H1 (cell line): ENCODE measurements around the gene USP49. TPM values are rescaled to one million over a fixed set of nuclear protein-coding genes. Genes with fewer than 3 reads are reported as not detected.

Source experiments
- CTCF ChIA-PET: fragments of 300-600 bp; sonication (Branson Sonifier 250); formaldehyde crosslinking; loops from one replicate; lab custom pipeline; 2021; ENCODE audit not compliant: partially characterized antibody; lab: Charles Lee
- POLR2A ChIA-PET: fragments of 300-600 bp; sonication (Branson Sonifier 250); formaldehyde crosslinking; loops from one replicate; lab custom pipeline; 2021; ENCODE audit warnings: inconsistent platforms; ENCODE audit not compliant: partially characterized antibody; lab: Charles Lee
- DNase-seq, 2 experiments: peaks; one replicate each; pipeline versions ENCODE4 v3.0.0 to v3.0.0-alpha.2; 2010 to 2022; ENCODE audit warnings: low spot score in 2 of 2, low read depth in 1 of 2, mixed read lengths in 1 of 2
- FAIRE-seq: peaks from 2 replicates; lab custom pipeline; 2011; peaks lifted over from hg19 to GRCh38; lab: Jason Lieb, UNC
- H2AFZ ChIP-seq: 2 replicates; pipeline ENCODE4 v1.8.1; 2012; ENCODE audit warnings: low read length, inconsistent platforms
- H2AK5ac ChIP-seq: 2 replicates; pipeline ENCODE4 v1.6.1; 2013; ENCODE audit warnings: low read depth, low read length
- H2BK120ac ChIP-seq: replicated peaks from 2 replicates; pipeline ENCODE3; 2013; ENCODE audit warnings: low read depth, low read length, inconsistent platforms
- H2BK12ac ChIP-seq: 2 replicates; pipeline ENCODE4 v1.6.1; 2013; ENCODE audit warnings: low read depth, low read length
- H2BK15ac ChIP-seq: 2 replicates; pipeline ENCODE4 v1.6.1; 2013; ENCODE audit warnings: low read length
- H2BK20ac ChIP-seq: 2 replicates; pipeline ENCODE4 v1.6.1; 2013; ENCODE audit warnings: low read length
- H2BK5ac ChIP-seq: 2 replicates; pipeline ENCODE4 v1.6.1; 2013; ENCODE audit warnings: low read depth, low read length
- H3K14ac ChIP-seq: 2 replicates; pipeline ENCODE4 v1.6.1; 2013; ENCODE audit warnings: inconsistent platforms; ENCODE audit not compliant: insufficient read length
- H3K18ac ChIP-seq: 2 replicates; pipeline ENCODE4 v1.6.1; 2013; ENCODE audit warnings: low read length; ENCODE audit errors: extremely low read depth
- H3K23ac ChIP-seq: 2 replicates; pipeline ENCODE4 v1.6.1; 2013; ENCODE audit warnings: inconsistent platforms; ENCODE audit not compliant: insufficient read length
- H3K23me2 ChIP-seq: 2 replicates; pipeline ENCODE4 v1.6.1; 2013; ENCODE audit warnings: low read depth, low read length
- H3K27ac ChIP-seq: 2 replicates; pipeline ENCODE4 v1.6.1; 2011; ENCODE audit warnings: low read depth, low read length, inconsistent platforms
- H3K27me3 ChIP-seq, 4 experiments: replicated peaks in 1 of 4; 1 replicate in 1 of 4; 2 replicates in 3 of 4; pipeline versions ENCODE4 v1.6.1 to v1.8.1; 2011 to 2013; ENCODE audit warnings: low read length in 3 of 4, mild to moderate bottlenecking in 3 of 4, inconsistent platforms in 2 of 4, mixed read lengths in 2 of 4, moderate library complexity in 1 of 4; ENCODE audit not compliant: control insufficient read depth in 3 of 4, insufficient read depth in 3 of 4; ENCODE audit errors: extremely low read depth in 1 of 4
- H3K36me3 ChIP-seq, 4 experiments: 2 replicates each; pipeline versions ENCODE4 v1.6.1 to v1.8.1; 2011 to 2013; ENCODE audit warnings: mild to moderate bottlenecking in 4 of 4, low read length in 3 of 4, moderate library complexity in 2 of 4, control low read depth in 1 of 4, inconsistent platforms in 1 of 4; ENCODE audit not compliant: insufficient read depth in 4 of 4, control insufficient read depth in 2 of 4
- H3K4ac ChIP-seq: replicated peaks from 2 replicates; pipeline ENCODE3; 2013; ENCODE audit warnings: low read length, low read depth, mixed read lengths, inconsistent platforms; ENCODE audit not compliant: insufficient read length
- H3K4me1 ChIP-seq, 4 experiments: replicated peaks in 1 of 4; 1 replicate in 1 of 4; 2 replicates in 3 of 4; pipeline versions ENCODE4 v1.6.1 to v1.8.1; 2011 to 2013; ENCODE audit warnings: low read length in 3 of 4, inconsistent platforms in 2 of 4, mixed read lengths in 1 of 4; ENCODE audit not compliant: insufficient read depth in 4 of 4, control insufficient read depth in 3 of 4
- H3K4me2 ChIP-seq, 2 experiments: 2 replicates each; pipeline versions ENCODE4 v1.6.1 to v1.8.1; 2011 to 2013; ENCODE audit warnings: low read depth in 2 of 2, low read length in 2 of 2, control low read depth in 1 of 2, inconsistent platforms in 1 of 2, mild to moderate bottlenecking in 1 of 2; ENCODE audit not compliant: insufficient read depth in 1 of 2
- H3K4me3 ChIP-seq, 4 experiments: fragments of 200-600, 300-600 bp in 1 of 4; sonication (generic), shearing (Covaris generic), sonication (Bioruptor Twin) in 1 of 4; 2 replicates each; pipeline versions ENCODE4 v1.5.1 to v1.8.1; 2011 to 2016; ENCODE audit warnings: low read length in 4 of 4, low read depth in 3 of 4, control low read depth in 2 of 4, inconsistent platforms in 2 of 4, mild to moderate bottlenecking in 2 of 4, mixed read lengths in 1 of 4, moderate library complexity in 1 of 4; ENCODE audit not compliant: insufficient read depth in 2 of 4; ENCODE audit errors: extremely low read depth in 1 of 4
- H3K56ac ChIP-seq: replicated peaks from 2 replicates; pipeline ENCODE3; 2013; ENCODE audit warnings: low read depth, mild to moderate bottlenecking, mixed read lengths, low read length, inconsistent platforms; ENCODE audit not compliant: insufficient read length
- H3K79me1 ChIP-seq: 2 replicates; pipeline ENCODE4 v1.6.1; 2013; ENCODE audit warnings: low read depth, low read length, control low read depth
- H3K79me2 ChIP-seq, 2 experiments: 2 replicates each; pipeline versions ENCODE4 v1.6.1 to v1.8.1; 2012 to 2013; ENCODE audit warnings: low read length in 2 of 2, mild to moderate bottlenecking in 2 of 2, inconsistent platforms in 1 of 2; ENCODE audit not compliant: insufficient read depth in 2 of 2, control insufficient read depth in 1 of 2
- H3K9ac ChIP-seq, 4 experiments: replicated peaks in 1 of 4; 1 replicate in 1 of 4; 2 replicates in 3 of 4; pipeline versions ENCODE4 v1.6.1 to v1.8.1; 2011 to 2013; ENCODE audit warnings: low read depth in 3 of 4, low read length in 3 of 4, control low read depth in 2 of 4, mild to moderate bottlenecking in 2 of 4, moderate library complexity in 2 of 4, inconsistent platforms in 1 of 4; ENCODE audit errors: extremely low read depth in 1 of 4
- H3K9me3 ChIP-seq, 2 experiments: 2 replicates each; pipeline versions ENCODE4 v1.6.1 to v1.8.1; 2012 to 2013; ENCODE audit warnings: mild to moderate bottlenecking in 2 of 2, moderate library complexity in 2 of 2, control low read depth in 1 of 2, inconsistent platforms in 1 of 2, low read depth in 1 of 2, low read length in 1 of 2, mixed read lengths in 1 of 2; ENCODE audit not compliant: insufficient read depth in 2 of 2
- H4K20me1 ChIP-seq, 2 experiments: replicated peaks in 1 of 2; 2 replicates each; pipeline versions ENCODE3 to v1.8.1; 2011 to 2013; ENCODE audit warnings: inconsistent platforms in 2 of 2, low read length in 2 of 2, mild to moderate bottlenecking in 1 of 2; ENCODE audit not compliant: insufficient read depth in 2 of 2, control insufficient read depth in 1 of 2
- H4K5ac ChIP-seq: 2 replicates; pipeline ENCODE4 v1.6.1; 2013; ENCODE audit warnings: low read length, low read depth, mixed read lengths, inconsistent platforms; ENCODE audit not compliant: insufficient read length
- H4K8ac ChIP-seq: 2 replicates; pipeline ENCODE4 v1.8.0; 2013; ENCODE audit warnings: mild to moderate bottlenecking, moderate library complexity, low read length, inconsistent platforms; ENCODE audit not compliant: insufficient read depth; ENCODE audit errors: extremely low read depth
- H4K91ac ChIP-seq: replicated peaks from 2 replicates; pipeline ENCODE3; 2013; ENCODE audit warnings: low read length, mixed read lengths, inconsistent platforms; ENCODE audit not compliant: insufficient read length
- ASH2L ChIP-seq: fragments of 200-600, 300-600 bp; sonication (generic); IDR thresholded peaks from one replicate; pipeline ENCODE4 v1.7.1; 2017; ENCODE audit warnings: low read length
- EZH2 ChIP-seq: fragments of 200-600 bp; sonication (generic); IDR thresholded peaks from 2 replicates; pipeline ENCODE4 v1.7.1; 2012; ENCODE audit warnings: low read depth, mild to moderate bottlenecking, moderate library complexity, low read length, inconsistent platforms; ENCODE audit not compliant: severe bottlenecking
- GABPA ChIP-seq: IDR thresholded peaks from 2 replicates; pipeline ENCODE4 v1.6.1; 2011; ENCODE audit warnings: mild to moderate bottlenecking, low read length, moderate library complexity, borderline replicate concordance; ENCODE audit not compliant: insufficient read depth
- GTF2F1 ChIP-seq: IDR thresholded peaks from 2 replicates; pipeline ENCODE4 v1.6.1; 2012; ENCODE audit warnings: low read depth, low read length, improper control_type of control experiment, borderline replicate concordance
- KDM4A ChIP-seq: IDR thresholded peaks from one replicate; pipeline ENCODE4 v1.7.1; 2012; ENCODE audit warnings: low read depth, mild to moderate bottlenecking, moderate library complexity, low read length, inconsistent platforms; ENCODE audit not compliant: severe bottlenecking
- POLR2AphosphoS5 ChIP-seq: IDR thresholded peaks from 2 replicates; pipeline ENCODE4 v1.6.1; 2011; ENCODE audit warnings: low read depth, low read length
- POU5F1 ChIP-seq: IDR thresholded peaks from 2 replicates; pipeline ENCODE4 v1.6.1; 2011; ENCODE audit warnings: low read depth, mild to moderate bottlenecking, low read length, moderate library complexity
- RAD21 ChIP-seq, 2 experiments: IDR thresholded peaks in 1 of 2; conservative IDR thresholded peaks in 1 of 2; 2 replicates each; pipeline ENCODE4 v1.6.1; 2011; ENCODE audit warnings: low read depth in 2 of 2, low read length in 2 of 2, improper control_type of control experiment in 1 of 2, inconsistent platforms in 1 of 2, mild to moderate bottlenecking in 1 of 2, moderate library complexity in 1 of 2
- SIX5 ChIP-seq: IDR thresholded peaks from 2 replicates; pipeline ENCODE4 v1.6.1; 2011; ENCODE audit warnings: mild to moderate bottlenecking, low read depth, low read length
- SRF ChIP-seq: IDR thresholded peaks from 2 replicates; pipeline ENCODE4 v1.6.1; 2011; ENCODE audit warnings: mild to moderate bottlenecking, low read depth, low read length, moderate library complexity
- TAF7 ChIP-seq: optimal IDR thresholded peaks from 2 replicates; pipeline ENCODE3; 2011; ENCODE audit warnings: low read depth, mild to moderate bottlenecking, inconsistent platforms, low read length, moderate library complexity, borderline replicate concordance
- WGBS, 2 experiments: shearing (Covaris generic) in 1 of 2; methylation state at CpG; one replicate each; pipeline versions ENCODE4 v1.1.6 to v1.1.7; 2013 to 2015; ENCODE audit warnings: low lambda C conversion rate in 2 of 2, mixed read lengths in 2 of 2, inconsistent platforms in 1 of 2, low coverage in 1 of 2, missing lambda C conversion rate in 1 of 2; ENCODE audit not compliant: insufficient replicate concordance in 2 of 2, insufficient coverage in 1 of 2, insufficient read length in 1 of 2; ENCODE audit errors: extremely low coverage in 1 of 2, missing lambda C conversion rate in 1 of 2; 5-methylcytosine and 5-hydroxymethylcytosine counted together
- polyA plus RNA-seq, 7 experiments: library from polyadenylated mRNA; depleted of rRNA in 3 of 7; stranded (reverse) in 5 of 7; unstranded in 2 of 7; fragments of >200 nt in 5 of 7; fragments of 200-250 nt in 2 of 7; gene quantifications; 1 replicate in 5 of 7; 2 replicates in 1 of 7; 4 replicates in 1 of 7; pipeline versions ENCODE4 v1.2.1 to v1.2.3, GENCODE V29; 2011 to 2013; ENCODE audit warnings: missing spikeins in 2 of 7, mixed read lengths in 2 of 7
- total RNA-seq: library from RNA; stranded (reverse); fragmentation: NEBNext Ultra II Directional; extraction: Animal tissue kit (Norgen Biotek cat#: 25700); gene quantifications from 2 replicates; pipeline ENCODE4 v1.2.1, GENCODE V29; 2021

USP49 gene
- total and polyA plus RNA-seq, 2 of the 8 experiments (the other 6 are each of a cell fraction or from before 2014, with no cell fraction given) = 6.9 to 24.4 TPM

DNA sequence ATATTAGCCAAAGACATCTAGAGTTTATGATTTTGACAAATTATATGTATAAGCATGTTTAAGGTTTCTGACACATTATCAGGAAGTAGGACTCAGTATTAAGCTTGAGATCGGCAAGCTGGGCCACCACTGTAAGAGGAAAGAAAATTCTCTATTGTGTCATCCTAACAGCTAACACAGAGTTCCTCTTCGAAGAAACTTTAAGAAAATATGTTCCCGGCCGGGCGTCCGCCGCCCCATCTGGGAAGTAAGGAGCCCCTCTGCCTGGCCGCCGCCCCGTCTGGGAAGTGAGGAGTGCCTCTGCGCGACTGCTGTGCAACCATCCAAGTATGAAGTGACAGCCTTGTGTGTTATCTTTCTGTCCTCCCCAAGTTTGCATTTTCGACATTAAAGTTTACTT, 23.0 kb downstream of the USP49 start:
- H3K56ac ChIP-seq = no peak overlapping the region
- H3K23me2 ChIP-seq = no peaks in the 10 kb centered on the region
- no peaks in the 10 kb centered on the region for H3K27me3 ChIP-seq
- DNase-seq = no peak
- no peak overlapping the region for H2AK5ac ChIP-seq
- CTCF ChIA-PET = interaction anchor here (1.7 to 5.7 kb wide), 3 partner anchors 25 to 172 kb away, joined by 4 to 26 read pairs (median 5); no protein-coding TSS in a partner anchor
- H3K27ac ChIP-seq = no peak overlapping the region
- H3K4me3 ChIP-seq = no peak overlapping the region
- no peak overlapping the region for H3K18ac ChIP-seq
- H3K4me2 ChIP-seq = no peak overlapping the region
- H3K36me3 ChIP-seq = peaks cover 0 to 13% (median 0%) of the 10 kb centered on the region in 4 experiments; a peak in 2 of 8 replicates
- no peak overlapping the region for H2BK120ac ChIP-seq
- H4K5ac ChIP-seq = no peak overlapping the region
- H2BK12ac ChIP-seq = no peak overlapping the region
- H2BK5ac ChIP-seq = no peak overlapping the region
- FAIRE-seq = no peak
- no peaks in the 10 kb centered on the region for H3K79me2 ChIP-seq
- POLR2A ChIA-PET = interaction anchor here (1.4 kb wide), 1 partner anchor 49 kb away, joined by 3 read pairs; the partner anchor contains the start of genes BYSL and MED20
- no peaks in the 10 kb centered on the region for H3K79me1 ChIP-seq
- 94% methylated on average over 13 of the region's 13 CpGs; no CpG with 5 or more reads in 1 of the 2 experiments for WGBS, 2 experiments
- H3K4me1 ChIP-seq = no peaks in the 10 kb centered on the region
- peaks cover 0 to 2% of the 10 kb centered on the region in 2 experiments for H4K20me1 ChIP-seq
- no peak overlapping the region for H3K14ac ChIP-seq
- no peak overlapping the region for H4K91ac ChIP-seq
- H2BK20ac ChIP-seq = no peak overlapping the region
- H3K9me3 ChIP-seq = no peaks in the 10 kb centered on the region
- no peak overlapping the region for H4K8ac ChIP-seq
- no peak overlapping the region for H3K9ac ChIP-seq
- H3K23ac ChIP-seq = no peak overlapping the region
- H2AFZ ChIP-seq = no peak overlapping the region
- no peak overlapping the region for H2BK15ac ChIP-seq
- no peak overlapping the region for H3K4ac ChIP-seq
- TF ChIP-seq GABPA (no peak), ASH2L (no peak), POLR2AphosphoS5 (no peak), EZH2 (no peak), SIX5 (no peak), TAF7 (no peak), SRF (no peak), POU5F1 (no peak), KDM4A (no peak), RAD21 (IDR thresholded peaks at IDR 0.05 in 1 of 2, conservative IDR thresholded peaks at IDR 0.05 in 1 of 2; ENCODE audit: low read depth in 2 of 2, low read length in 2 of 2) (no peak), GTF2F1 (no peak)
